Fibroblast of pulmonary artery (primary cell): Measurements from ENCODE around the gene CACNA1I.

Source experiments
- DNase-seq: peaks from one replicate; pipeline ENCODE4 v3.0.0-alpha.2; 2010; ENCODE audit warnings: low read depth
- H3K4me3 ChIP-seq: replicated peaks from 2 replicates; pipeline ENCODE4 v1.5.1; 2011; ENCODE audit warnings: low read depth, mild to moderate bottlenecking, control low read depth, low read length, moderate library complexity
- TF ChIP-seq, protein P1 (sequence below): IDR thresholded peaks from 2 replicates; pipeline ENCODE4 v1.5.1; 2011; ENCODE audit warnings: mild to moderate bottlenecking, control low read depth, low read length, inconsistent platforms; ENCODE audit errors: missing control alignments

Gene CACNA1I

DNA sequence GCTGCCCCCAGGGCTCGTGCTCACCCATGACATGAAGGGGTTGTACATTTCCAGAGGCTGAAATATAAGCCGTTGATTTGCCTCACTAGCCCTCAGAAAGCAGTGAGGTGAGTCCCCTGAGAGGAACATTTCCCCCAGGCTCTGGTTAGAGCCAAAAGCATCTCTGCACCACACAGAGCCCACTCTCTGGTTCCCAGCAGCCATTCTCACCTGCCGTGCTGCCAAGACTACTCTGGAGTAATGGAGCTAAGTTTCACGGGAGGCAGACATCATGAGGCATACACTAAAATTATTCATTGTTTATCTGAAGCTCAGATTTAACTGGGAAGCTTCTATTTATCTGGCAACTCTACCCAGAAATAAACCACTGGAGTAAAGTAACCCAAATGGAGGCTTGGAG is 40.8 kb downstream of the CACNA1I start:
- DNase-seq: no peak
- TF ChIP-seq, protein P1, sequence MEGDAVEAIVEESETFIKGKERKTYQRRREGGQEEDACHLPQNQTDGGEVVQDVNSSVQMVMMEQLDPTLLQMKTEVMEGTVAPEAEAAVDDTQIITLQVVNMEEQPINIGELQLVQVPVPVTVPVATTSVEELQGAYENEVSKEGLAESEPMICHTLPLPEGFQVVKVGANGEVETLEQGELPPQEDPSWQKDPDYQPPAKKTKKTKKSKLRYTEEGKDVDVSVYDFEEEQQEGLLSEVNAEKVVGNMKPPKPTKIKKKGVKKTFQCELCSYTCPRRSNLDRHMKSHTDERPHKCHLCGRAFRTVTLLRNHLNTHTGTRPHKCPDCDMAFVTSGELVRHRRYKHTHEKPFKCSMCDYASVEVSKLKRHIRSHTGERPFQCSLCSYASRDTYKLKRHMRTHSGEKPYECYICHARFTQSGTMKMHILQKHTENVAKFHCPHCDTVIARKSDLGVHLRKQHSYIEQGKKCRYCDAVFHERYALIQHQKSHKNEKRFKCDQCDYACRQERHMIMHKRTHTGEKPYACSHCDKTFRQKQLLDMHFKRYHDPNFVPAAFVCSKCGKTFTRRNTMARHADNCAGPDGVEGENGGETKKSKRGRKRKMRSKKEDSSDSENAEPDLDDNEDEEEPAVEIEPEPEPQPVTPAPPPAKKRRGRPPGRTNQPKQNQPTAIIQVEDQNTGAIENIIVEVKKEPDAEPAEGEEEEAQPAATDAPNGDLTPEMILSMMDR: no peak
- no peak overlapping the region for H3K4me3 ChIP-seq

DNA sequence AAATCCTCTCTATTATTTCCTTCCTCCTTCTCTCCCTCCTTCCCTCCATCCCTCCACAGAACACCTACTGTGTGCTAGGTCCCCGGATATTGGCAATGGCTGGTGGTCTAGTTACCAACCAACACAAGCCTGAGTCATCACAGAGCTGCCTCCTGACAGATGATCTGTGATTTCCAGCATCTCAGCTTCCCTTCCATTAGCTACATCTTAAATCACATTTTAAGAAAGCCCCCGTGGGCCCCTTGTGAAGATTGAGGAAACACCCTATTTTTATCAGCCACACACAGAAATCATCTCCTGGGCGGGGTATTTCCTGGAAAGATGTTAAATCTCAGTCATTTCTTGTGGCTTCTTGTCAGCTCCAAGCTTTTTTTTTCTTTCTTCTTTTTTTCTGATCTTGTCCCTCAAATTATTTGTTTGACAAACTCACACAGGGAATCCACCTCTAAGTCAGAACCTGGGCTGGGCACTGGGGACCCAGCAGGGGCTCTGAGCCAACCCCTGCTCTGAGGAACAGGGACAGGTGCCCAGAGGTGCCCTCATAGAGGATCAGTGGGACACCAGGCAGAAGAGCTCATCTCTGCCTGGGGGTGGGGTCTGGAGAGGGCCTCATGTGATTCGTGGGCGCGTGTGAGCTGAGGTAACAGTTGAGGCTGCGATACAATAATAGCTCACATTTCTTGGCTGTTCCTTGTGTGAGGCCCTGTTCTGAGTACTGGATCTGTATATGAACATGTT is 42.4 kb downstream of the CACNA1I start:
- DNase-seq: no peak
- TF ChIP-seq, protein P1: no peak
- H3K4me3 ChIP-seq: no peak overlapping the region

DNA sequence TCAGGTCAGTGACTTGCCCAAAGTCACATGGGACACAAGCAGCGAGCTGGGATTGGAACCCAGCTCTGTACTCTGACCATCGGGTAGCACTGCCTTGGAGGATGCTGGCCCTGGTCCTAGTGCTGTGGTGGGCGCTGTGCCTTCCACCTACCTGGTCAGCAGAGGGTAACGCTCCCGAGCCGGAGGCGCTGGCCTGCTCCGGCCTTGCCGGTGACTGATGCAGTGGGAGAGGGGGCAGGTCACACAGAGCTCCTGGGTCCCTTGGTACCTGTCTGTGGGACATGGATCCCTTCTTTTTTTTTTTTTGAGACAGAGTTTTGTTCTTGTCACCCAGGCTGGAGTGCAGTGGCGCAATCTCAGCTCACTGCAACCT is 43.0 kb downstream of the CACNA1I start:
- DNase-seq: no peak
- TF ChIP-seq, protein P1: no peak

DNA sequence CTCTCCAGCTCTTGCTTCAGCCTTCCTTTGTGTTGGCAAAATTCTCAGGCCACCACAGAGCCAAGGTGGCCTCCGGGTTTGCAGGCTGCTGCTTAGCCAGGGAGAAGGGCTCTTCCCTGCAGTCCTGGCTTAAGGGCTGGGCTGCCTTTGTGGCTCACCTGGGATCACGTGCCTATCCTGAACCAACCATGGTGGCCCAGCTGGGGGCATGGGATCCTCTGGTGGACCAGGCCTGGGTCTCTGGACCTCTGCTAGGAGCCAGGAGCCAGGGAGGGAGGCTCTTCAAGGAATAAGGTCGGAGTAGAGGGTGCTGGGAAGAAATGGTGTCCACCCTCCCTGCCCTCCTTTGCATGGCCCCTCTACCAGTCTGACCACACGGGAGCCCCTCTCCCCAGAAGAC is 43.9 kb downstream of the CACNA1I start:
- no peak for DNase-seq
- TF ChIP-seq, protein P1: no peak
- H3K4me3 ChIP-seq: no peak overlapping the region

More for the DNA sequence above, 43.0 kb downstream of the CACNA1I start:
- no peak overlapping the region for H3K4me3 ChIP-seq

DNA sequence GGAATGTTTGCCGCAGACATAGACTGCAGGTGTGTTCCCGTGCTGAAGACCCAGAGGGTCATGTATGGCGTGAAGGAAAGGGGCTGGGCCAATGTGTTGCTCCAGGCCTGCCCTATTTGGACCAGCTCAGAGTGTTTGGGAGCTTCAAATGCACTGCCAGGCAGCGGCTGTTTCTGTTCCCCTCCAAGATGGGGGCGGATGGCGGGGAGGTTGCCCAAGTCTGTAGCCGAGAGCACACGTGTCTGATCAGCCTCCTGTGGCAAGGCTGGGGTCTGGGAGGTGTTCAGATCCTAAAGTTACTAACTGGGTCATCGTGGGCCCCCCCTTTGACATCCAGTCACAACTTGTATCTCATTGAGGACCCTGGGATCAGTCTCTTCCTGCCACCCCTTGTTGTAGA is 45.5 kb downstream of the CACNA1I start:
- DNase-seq: no peak
- no peak overlapping the region for H3K4me3 ChIP-seq
- TF ChIP-seq, protein P1: no peak

DNA sequence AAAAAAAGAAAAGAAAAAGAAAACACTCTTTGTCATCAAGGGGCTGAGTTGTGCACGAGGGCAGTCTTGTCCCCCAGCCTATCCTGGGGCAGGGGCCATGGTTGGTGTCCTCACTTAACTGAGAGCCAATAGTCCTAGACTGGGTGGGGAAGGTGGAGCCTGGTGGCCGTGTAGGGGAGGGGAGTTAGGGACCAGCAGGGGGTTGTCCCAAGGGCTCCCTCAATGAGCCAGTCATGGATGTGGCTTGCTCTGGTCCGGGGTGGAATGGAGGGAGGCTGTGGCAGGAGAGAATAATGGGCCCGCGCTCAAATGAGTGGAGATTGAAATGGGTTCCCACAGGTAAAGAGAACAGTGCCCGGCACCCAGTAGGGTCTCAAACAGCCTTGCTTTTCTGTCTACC is 46.2 kb downstream of the CACNA1I start:
- TF ChIP-seq, protein P1: no peak
- H3K4me3 ChIP-seq: no peak overlapping the region
- DNase-seq: no peak

DNA sequence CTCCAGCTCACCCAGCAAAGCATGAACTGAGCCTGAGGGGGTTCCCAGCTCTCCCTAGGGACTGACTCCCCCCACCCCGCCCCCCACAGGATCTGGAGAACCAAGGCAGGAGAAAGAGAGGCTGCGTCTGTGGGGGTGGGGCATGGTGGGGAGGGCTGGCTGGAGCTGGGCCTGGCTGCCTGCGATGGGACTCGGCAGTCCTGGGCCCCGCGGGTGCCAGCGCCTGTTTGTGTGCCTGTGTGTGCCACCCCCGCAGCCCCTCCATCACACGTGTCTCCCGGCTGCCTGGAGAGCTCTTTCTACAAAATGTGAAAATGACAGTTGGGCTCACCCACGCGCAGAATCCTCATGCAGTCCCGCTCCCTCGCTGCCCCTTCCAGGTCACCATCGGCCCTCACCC is 46.8 kb downstream of the CACNA1I start:
- TF ChIP-seq, protein P1: no peak
- no peak for DNase-seq
- H3K4me3 ChIP-seq: no peak overlapping the region
